ENCODE results near the gene ZFAND2A.

- TF ChIP-seq POLR2A (IDR thresholded peaks at IDR 0.05) = no peak
- no peak for TF ChIP-seq CTCF (IDR thresholded peaks at IDR 0.05 in 4 of 5, conservative IDR thresholded peaks at IDR 0.05 in 1 of 5)
Measured at GRCh38 chr7:1181640-1182039, 21.6 kb upstream of the ZFAND2A start.

Data from gastrocnemius medialis (tissue), 4 donors.